Stomach (tissue), 4 donors: ENCODE results near the gene PRKN.

Source experiments
- CTCF ChIP-seq, 7 experiments: fragments of 450-650 bp in 4 of 7; fragments of 200-600 bp in 3 of 7; sonication (generic) in 3 of 7; IDR thresholded peaks; one replicate each; pipeline ENCODE4 v1.5.1; 2016 to 2019; ENCODE audit warnings: antibody characterized with exemption in 7 of 7, control low read depth in 2 of 7, mild to moderate bottlenecking in 1 of 7
- POLR2A ChIP-seq, 4 donors: fragments of 450-650 bp; IDR thresholded peaks; one replicate each; pipeline ENCODE4 v1.6.1; 2016; ENCODE audit warnings: antibody characterized with exemption in 4 of 4, control low read depth in 2 of 4, mild to moderate bottlenecking in 1 of 4, moderate library complexity in 1 of 4
- POLR2AphosphoS5 ChIP-seq, 3 donors: sonication (generic); formaldehyde crosslinking; IDR thresholded peaks; one replicate each; pipeline ENCODE4 v1.6.1; 2016; ENCODE audit warnings: antibody characterized with exemption in 3 of 3

GRCh38 chr6:161948462-161948861 is 779.1 kb downstream of the PRKN start:
- no peak for TF ChIP-seq CTCF (IDR thresholded peaks at IDR 0.05)
- TF ChIP-seq POLR2A (IDR thresholded peaks at IDR 0.05): no peak
- no peak for TF ChIP-seq POLR2AphosphoS5 (IDR thresholded peaks at IDR 0.05)
